22Rv1 (cell line): Measurements from ENCODE around the gene GTF2I.

Experiments
- CTCF ChIP-seq: fragments of 450-650 bp; IDR thresholded peaks from 2 replicates; pipeline ENCODE4 v1.5.1; 2017; ENCODE audit warnings: mild to moderate bottlenecking
- ZFX ChIP-seq: fragments of 450-650 bp; IDR thresholded peaks from 2 replicates; pipeline ENCODE4 v1.6.1; 2017; ENCODE audit warnings: antibody characterized with exemption, borderline replicate concordance

- TF ChIP-seq CTCF: no peak
- TF ChIP-seq ZFX: no peak
Measured at GRCh38 chr7:74682829-74683228, 25.3 kb downstream of the GTF2I start.
